Measurements from ENCODE around the gene PAQR9. TPM values are rescaled to one million over a fixed set of nuclear protein-coding genes. Genes with fewer than 3 reads are reported as not detected.
A peak's percentile ranks its signal among the peaks of the same experiment; 100 is the strongest.

PAQR9 gene
- total RNA-seq, 1 donor: not detected

DNA sequence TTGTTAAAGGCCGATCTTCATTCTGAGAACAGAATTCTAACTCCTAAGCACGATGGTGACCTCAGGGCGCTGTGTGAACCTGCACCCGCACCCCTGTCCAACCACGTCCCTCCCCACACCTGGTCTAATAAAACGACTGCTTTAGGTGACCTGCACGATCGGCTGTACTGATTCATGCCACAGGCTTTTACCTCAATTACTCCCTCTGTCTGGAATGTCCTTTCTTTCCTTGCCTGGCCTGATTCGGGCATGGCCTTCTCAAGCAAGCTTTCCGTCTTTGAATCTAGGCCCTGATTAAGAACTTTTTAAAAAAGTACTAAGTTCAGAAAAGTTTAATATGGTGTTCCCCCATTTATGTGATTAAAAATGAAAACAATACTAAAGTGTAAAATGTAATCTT, 37.1 kb upstream of the PAQR9 start:
- H3K4me1 ChIP-seq (ENCODE audit: insufficient read depth, low read length): peaks cover 20% of the 10 kb centered on the region

GRCh38 chr3:142999881-143000280, 36.4 kb upstream of the PAQR9 start:
- DNase-seq (ENCODE audit: insufficient read length, low spot score, missing footprints): peak; percentile 22
- H3K36me3 ChIP-seq (ENCODE audit: insufficient read depth, low read length): no peaks in the 10 kb centered on the region
- H4K20me1 ChIP-seq (ENCODE audit: insufficient read depth, low read length): peaks cover 1% of the 10 kb centered on the region
- H2AFZ ChIP-seq (ENCODE audit: low read length): peak overlapping the region; percentile 88
- peaks cover 39% of the 10 kb centered on the region for H3K79me2 ChIP-seq (ENCODE audit: insufficient read depth, low read length)
- peaks cover 20% of the 10 kb centered on the region for H3K4me1 ChIP-seq (ENCODE audit: insufficient read depth, low read length)
- peak overlapping the region; percentile 75 for H3K27ac ChIP-seq (ENCODE audit: low read depth, low read length)
- no peak for TF ChIP-seq CTCF (IDR thresholded peaks at IDR 0.05; ENCODE audit: extremely low read depth, low read depth, low read length)
- H3K9me3 ChIP-seq (ENCODE audit: low read depth, low read length): no peaks in the 10 kb centered on the region
- no peaks in the 10 kb centered on the region for H3K27me3 ChIP-seq (ENCODE audit: insufficient read depth, low read length)
- H3K4me3 ChIP-seq (ENCODE audit: insufficient read depth, low read length): peak overlapping the region; percentile 85
- peak overlapping the region; percentile 94 for H3K4me2 ChIP-seq (ENCODE audit: insufficient read depth, low read length)

More for the DNA sequence above, 37.1 kb upstream of the PAQR9 start:
- peaks cover 45% of the 10 kb centered on the region for H3K79me2 ChIP-seq (ENCODE audit: insufficient read depth, low read length)
- H3K27me3 ChIP-seq (ENCODE audit: insufficient read depth, low read length): no peaks in the 10 kb centered on the region
- H2AFZ ChIP-seq (ENCODE audit: low read length): peak overlapping the region; percentile 88
- peak overlapping the region; percentile 94 for H3K4me2 ChIP-seq (ENCODE audit: insufficient read depth, low read length)
- DNase-seq (ENCODE audit: insufficient read length, low spot score, missing footprints): peak; percentile 29
- peaks cover 8% of the 10 kb centered on the region for H4K20me1 ChIP-seq (ENCODE audit: insufficient read depth, low read length)
- H3K9me3 ChIP-seq (ENCODE audit: low read depth, low read length): no peaks in the 10 kb centered on the region
- no peaks in the 10 kb centered on the region for H3K36me3 ChIP-seq (ENCODE audit: insufficient read depth, low read length)
- H3K27ac ChIP-seq (ENCODE audit: low read depth, low read length): peak overlapping the region; percentile 75
- peak overlapping the region; percentile 85 for H3K4me3 ChIP-seq (ENCODE audit: insufficient read depth, low read length)
- no peak for TF ChIP-seq CTCF (IDR thresholded peaks at IDR 0.05; ENCODE audit: extremely low read depth, low read depth, low read length)

DNA sequence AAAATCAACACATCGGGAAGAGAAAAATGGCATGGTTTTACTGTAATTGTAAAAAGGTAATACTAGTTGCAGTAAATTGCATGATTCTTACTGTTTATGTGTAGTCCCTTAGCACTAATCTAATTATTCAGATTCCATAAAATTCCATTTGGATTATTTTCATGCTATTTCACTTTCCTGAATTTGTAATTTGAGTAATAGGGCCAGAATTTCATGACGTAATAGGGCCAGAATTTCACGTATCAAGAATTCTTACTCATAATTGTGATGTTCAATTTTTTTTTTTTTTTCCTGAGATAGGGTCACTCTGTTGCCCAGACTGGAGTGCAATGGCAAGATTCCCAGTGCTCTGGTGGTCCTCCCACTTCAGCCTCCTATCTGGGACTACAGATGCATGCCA, 35.0 kb upstream of the PAQR9 start:
- Histone ChIP-seq H3K4me2 (ENCODE audit: insufficient read depth, low read length) (peak overlapping the region; percentile 17), H3K4me1 (ENCODE audit: insufficient read depth, low read length) (peaks cover 20% of the 10 kb centered on the region), H3K36me3 (ENCODE audit: insufficient read depth, low read length) (no peaks in the 10 kb centered on the region), H3K9me3 (ENCODE audit: low read depth, low read length) (no peaks in the 10 kb centered on the region), H3K27me3 (ENCODE audit: insufficient read depth, low read length) (no peaks in the 10 kb centered on the region), H2AFZ (ENCODE audit: low read length) (no peak overlapping the region), H4K20me1 (ENCODE audit: insufficient read depth, low read length) (no peaks in the 10 kb centered on the region), H3K79me2 (ENCODE audit: insufficient read depth, low read length) (peaks cover 25% of the 10 kb centered on the region), H3K27ac (ENCODE audit: low read depth, low read length) (no peak overlapping the region), H3K4me3 (ENCODE audit: insufficient read depth, low read length) (no peak overlapping the region)
- TF ChIP-seq CTCF (IDR thresholded peaks at IDR 0.05; ENCODE audit: extremely low read depth, low read depth, low read length): no peak
- DNase-seq (ENCODE audit: insufficient read length, low spot score, missing footprints): peak; percentile 42

GRCh38 chr3:142997330-142997729, 33.9 kb upstream of the PAQR9 start:
- H3K4me1 ChIP-seq (ENCODE audit: insufficient read depth, low read length): peaks cover 20% of the 10 kb centered on the region
- no peak overlapping the region for H2AFZ ChIP-seq (ENCODE audit: low read length)
- H3K79me2 ChIP-seq (ENCODE audit: insufficient read depth, low read length): peaks cover 14% of the 10 kb centered on the region
- H3K27me3 ChIP-seq (ENCODE audit: insufficient read depth, low read length): no peaks in the 10 kb centered on the region
- no peaks in the 10 kb centered on the region for H3K36me3 ChIP-seq (ENCODE audit: insufficient read depth, low read length)
- H3K4me2 ChIP-seq (ENCODE audit: insufficient read depth, low read length): no peak overlapping the region
- no peak for TF ChIP-seq CTCF (IDR thresholded peaks at IDR 0.05; ENCODE audit: extremely low read depth, low read depth, low read length)
- H4K20me1 ChIP-seq (ENCODE audit: insufficient read depth, low read length): no peaks in the 10 kb centered on the region
- H3K9me3 ChIP-seq (ENCODE audit: low read depth, low read length): no peaks in the 10 kb centered on the region
- H3K4me3 ChIP-seq (ENCODE audit: insufficient read depth, low read length): no peak overlapping the region
- H3K27ac ChIP-seq (ENCODE audit: low read depth, low read length): no peak overlapping the region
- no peak for DNase-seq (ENCODE audit: insufficient read length, low spot score, missing footprints)

Measured in osteoblast (primary cell).